Articular chondrocyte of knee joint (primary cell): ENCODE data around the gene FPR3. TPM values are rescaled to one million over a fixed set of nuclear protein-coding genes. Genes with fewer than 3 reads are reported as not detected.

Experiments used
- total RNA-seq: library from RNA; depleted of rRNA; stranded (reverse); fragments of >200 nt; gene quantifications from 2 replicates; pipeline ENCODE4 v1.2.3, GENCODE V29; 2012

FPR3 gene, protein sequence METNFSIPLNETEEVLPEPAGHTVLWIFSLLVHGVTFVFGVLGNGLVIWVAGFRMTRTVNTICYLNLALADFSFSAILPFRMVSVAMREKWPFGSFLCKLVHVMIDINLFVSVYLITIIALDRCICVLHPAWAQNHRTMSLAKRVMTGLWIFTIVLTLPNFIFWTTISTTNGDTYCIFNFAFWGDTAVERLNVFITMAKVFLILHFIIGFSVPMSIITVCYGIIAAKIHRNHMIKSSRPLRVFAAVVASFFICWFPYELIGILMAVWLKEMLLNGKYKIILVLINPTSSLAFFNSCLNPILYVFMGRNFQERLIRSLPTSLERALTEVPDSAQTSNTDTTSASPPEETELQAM
- total RNA-seq = not detected in 2 replicates

DNA sequence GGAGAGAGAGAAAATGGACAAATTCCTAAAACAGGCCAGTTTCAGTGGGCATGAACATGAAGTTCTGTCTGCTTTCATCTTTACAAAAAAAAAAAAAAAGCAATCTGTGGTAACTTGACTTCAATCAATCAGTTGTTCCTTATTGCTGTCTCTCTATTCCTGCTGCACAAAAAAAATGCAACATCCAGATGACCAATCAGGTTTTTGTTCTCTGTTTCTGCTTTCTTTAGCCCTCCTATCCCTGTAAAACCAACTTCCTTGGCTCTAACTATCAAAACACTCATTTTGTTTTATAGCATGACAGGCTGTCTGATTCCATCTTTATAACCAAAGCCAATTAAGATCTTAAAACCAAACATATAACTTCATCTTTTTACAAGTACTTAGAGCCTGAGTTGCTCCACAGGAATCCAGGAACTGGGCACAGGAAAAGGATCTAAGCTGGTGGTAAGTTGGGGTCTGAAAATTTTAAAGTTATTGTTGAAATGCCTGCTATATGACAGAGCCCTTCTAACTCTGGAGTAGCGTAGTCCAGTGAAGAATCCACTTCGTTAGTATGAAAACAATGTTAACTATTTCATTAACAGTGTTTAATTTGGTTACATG lies at the start of gene FPR3:
Gene FPR3, plus strand, starts transcription at position 273 of the 606 bp plus-strand sequence. CDS start 28,592 bp downstream, outside the sequence.

DNA sequence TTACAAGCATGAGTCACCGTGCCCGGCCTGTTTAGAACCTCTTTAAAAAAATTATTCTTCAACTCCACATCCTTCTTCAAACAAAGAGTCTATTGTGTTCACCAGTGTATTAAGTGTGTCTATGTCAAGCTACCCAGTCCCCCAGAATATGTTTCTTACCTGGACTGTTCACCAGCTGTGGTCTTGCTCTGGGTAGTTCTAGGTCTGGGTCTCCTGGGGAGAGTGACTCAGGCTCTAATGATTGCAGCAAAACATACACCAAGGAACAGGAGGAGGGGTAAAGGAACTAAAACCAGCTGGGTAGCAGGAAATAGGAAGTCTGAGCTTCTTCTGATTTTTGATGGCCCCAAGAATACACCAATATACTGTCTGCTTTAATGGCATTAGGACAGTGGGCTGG lies 43.3 kb upstream of the FPR3 start, which contains the start of gene FPR1:
Gene FPR1, minus strand, starts transcription at position 224 of the 400 bp plus-strand sequence. CDS start 4,884 bp downstream, outside the sequence.

DNA sequence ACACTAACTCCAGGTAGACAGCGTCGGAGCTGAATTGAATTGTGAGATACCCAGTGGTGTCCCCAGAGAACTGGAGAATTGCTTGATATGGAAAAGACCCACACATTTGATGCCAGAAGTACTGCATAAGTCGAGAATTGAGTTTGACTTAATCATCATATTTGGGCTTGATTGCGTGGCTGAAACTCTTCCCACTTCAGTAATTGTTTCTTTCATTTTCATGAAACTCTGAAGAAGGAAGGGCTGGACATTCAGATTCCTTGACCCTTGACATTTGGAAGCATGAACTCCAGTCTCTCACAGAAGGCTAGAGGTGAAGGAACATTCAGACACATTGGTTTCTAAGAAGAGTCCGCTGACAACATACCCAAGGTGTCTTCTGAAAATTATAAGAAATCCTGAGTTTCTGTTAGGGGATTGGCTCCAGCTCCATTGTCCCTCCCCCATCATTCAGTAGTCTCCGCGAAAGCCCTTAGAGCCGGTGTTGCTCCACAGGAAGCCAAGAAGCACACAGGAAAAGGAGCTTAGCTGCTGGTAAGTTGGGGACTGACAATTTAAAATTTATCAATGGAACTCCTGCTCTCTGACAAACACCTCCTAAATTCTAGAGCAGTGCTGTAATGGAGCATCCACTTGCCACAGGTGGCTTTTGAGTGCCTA lies 34.1 kb upstream of the FPR3 start, which contains the start of gene FPR2:
Gene FPR2, plus strand, starts transcription at position 484 of the 660 bp plus-strand sequence. CDS start 7,479 bp downstream, outside the sequence.

Other genes with a start within 250 kb of the FPR3 start
- gene ZNF175, start 223.9 kb upstream of the FPR3 start, total RNA-seq = 12.2 and 16.4 TPM in 2 replicates
- gene SIGLEC5, start 164.8 kb upstream of the FPR3 start, total RNA-seq = not detected in 2 replicates
- gene SIGLEC14, start 148.3 kb upstream of the FPR3 start, total RNA-seq = not detected in 2 replicates
- gene SPACA6, start 101.8 kb upstream of the FPR3 start, total RNA-seq = 3.8 and 7.1 TPM in 2 replicates
- gene HAS1, start 71.2 kb upstream of the FPR3 start, total RNA-seq = 0.13 and 0.54 TPM in 2 replicates
- gene FPR1, start 43.3 kb upstream of the FPR3 start, total RNA-seq = not detected in 2 replicates
- not detected in 2 replicates for gene FPR2, start 34.0 kb upstream of the FPR3 start, total RNA-seq
- gene ZNF577, start 92.8 kb downstream of the FPR3 start, total RNA-seq = 10.6 and 11.2 TPM in 2 replicates
- 5.5 and 8.0 TPM in 2 replicates for gene ZNF649, start 109.9 kb downstream of the FPR3 start, total RNA-seq
- 7.3 and 9.0 TPM in 2 replicates for gene ZNF613, start 132.3 kb downstream of the FPR3 start, total RNA-seq
- gene ZNF350, start 191.7 kb downstream of the FPR3 start, total RNA-seq = 11.2 and 17.9 TPM in 2 replicates
- 16.0 and 17.8 TPM in 2 replicates for gene ZNF615, start 213.1 kb downstream of the FPR3 start, total RNA-seq
- gene ZNF614, start 233.2 kb downstream of the FPR3 start, total RNA-seq = 14.2 and 15.3 TPM in 2 replicates